DMS153 (cell line): ENCODE data around the gene C4orf51.
A peak's percentile ranks its signal among the peaks of the same experiment; 100 is the strongest.
"Not testable (repeated sequence)": the region's sequence is repeated elsewhere in the genome, so short reads cannot be mapped to it uniquely, and the experiment has no call there.

ENCODE experiments used
- DNase-seq: peaks from one replicate; lab custom pipeline; 2025; lab: John Stamatoyannopoulos, UW

Gene C4orf51

GRCh38 chr4:145679991-145680455, at the start of gene C4orf51:
Gene C4orf51, plus strand, starts transcription at chr4:145680146. Its CDS starts 58 bp downstream, at chr4:145680204.
- peak; percentile 50 for DNase-seq

DNA sequence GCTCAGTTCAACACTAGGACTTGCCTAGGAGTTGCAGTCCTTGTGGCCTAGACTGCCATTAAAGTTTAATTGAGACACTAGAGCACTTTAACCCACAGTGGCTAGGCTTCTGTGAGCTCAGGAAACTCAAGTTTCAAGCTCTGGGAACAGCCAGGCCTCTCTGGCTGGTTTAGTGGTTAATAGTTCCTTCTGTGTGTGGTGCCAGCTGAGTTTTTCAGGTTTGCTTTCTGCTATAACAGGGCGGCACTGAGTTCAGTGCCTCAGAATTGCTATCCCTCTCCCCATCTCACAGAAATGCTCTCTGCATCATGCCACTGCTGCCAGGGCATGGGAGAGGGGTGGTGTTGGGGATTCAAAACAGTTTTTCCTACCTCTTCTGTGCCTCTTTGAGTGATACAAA, 44.8 kb upstream of the C4orf51 start:
- DNase-seq: no peak

- no peak for DNase-seq
These were observed 44.3 kb upstream of the C4orf51 start for GRCh38 chr4:145635630-145636029.

DNA sequence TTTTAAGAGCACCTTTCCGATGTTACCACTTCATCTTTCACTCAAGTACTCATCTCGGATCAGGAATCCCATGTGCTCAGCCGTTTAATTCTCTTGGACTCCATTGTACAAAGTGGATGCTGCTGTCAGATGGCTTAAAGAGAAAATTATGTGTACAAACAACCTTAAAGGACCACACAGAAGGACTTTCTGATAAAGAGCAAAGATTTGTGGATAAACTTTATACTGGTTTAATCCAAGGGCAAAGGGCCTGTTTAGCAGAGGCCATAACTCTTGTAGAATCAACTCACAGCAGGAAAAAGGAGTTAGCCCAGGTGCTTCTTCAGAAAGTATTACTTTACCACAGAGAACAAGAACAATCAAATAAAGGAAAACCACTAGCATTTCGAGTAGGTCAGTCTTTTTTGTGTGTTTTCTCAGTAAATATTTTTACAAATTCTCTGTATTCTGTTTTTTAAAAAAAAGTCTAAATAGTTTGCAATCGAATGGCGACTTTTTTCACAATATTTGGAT, 40.7 kb upstream of the C4orf51 start:
- no peak for DNase-seq

- not testable (repeated sequence) for DNase-seq
These were observed 39.7 kb upstream of the C4orf51 start for GRCh38 chr4:145640236-145640635.

- no peak for DNase-seq
These were observed 36.7 kb upstream of the C4orf51 start for GRCh38 chr4:145643295-145643694.

GRCh38 chr4:145644699-145645098, 35.2 kb upstream of the C4orf51 start:
- no peak for DNase-seq

DNA sequence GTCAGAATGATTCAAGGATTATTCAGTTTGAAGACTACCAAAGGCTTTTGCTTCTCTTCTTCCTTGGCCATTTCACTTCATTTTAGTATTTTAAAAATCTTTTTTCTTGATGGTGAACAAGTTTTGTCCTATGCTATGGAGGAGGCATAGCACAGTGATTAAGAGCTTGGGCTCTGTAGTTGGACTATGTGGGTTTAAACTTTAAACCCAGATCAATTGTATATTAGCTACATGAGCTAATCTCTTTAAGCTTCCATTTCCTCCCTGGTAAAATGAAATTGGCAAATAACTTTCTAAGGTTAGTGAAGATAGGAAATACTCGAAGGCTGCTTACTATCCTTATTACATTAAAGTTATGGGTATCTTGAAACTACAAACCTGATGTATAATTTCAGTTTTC, 23.8 kb upstream of the C4orf51 start:
- DNase-seq: no peak

GRCh38 chr4:145660064-145660463, 19.9 kb upstream of the C4orf51 start:
- DNase-seq: no peak

DNA sequence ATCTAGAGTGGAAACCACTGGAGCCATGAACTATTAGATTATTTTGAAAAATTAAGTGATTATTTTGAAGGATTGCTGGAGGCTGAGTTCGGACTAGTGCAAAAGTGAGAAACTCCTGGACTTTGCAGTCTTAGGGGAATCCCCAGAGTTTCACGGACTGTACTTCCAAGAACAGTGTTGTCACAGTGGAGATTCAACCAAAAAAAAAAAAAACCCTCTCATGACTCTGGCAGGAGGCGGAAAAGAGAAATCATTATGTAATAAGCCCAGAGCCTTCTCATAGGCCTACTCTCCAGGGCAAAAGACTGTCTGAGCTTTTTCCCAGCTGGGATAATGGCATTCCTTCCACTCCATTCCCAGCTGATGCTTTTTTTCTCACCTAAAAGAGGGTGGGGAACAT, 16.8 kb upstream of the C4orf51 start:
- no peak for DNase-seq

GRCh38 chr4:145665773-145666172, 14.2 kb upstream of the C4orf51 start:
- DNase-seq: no peak

GRCh38 chr4:145670422-145670821, 9.5 kb upstream of the C4orf51 start:
- no peak for DNase-seq

GRCh38 chr4:145679520-145679919, 426 bp upstream of the C4orf51 start:
- DNase-seq: peak; percentile 89

DNA sequence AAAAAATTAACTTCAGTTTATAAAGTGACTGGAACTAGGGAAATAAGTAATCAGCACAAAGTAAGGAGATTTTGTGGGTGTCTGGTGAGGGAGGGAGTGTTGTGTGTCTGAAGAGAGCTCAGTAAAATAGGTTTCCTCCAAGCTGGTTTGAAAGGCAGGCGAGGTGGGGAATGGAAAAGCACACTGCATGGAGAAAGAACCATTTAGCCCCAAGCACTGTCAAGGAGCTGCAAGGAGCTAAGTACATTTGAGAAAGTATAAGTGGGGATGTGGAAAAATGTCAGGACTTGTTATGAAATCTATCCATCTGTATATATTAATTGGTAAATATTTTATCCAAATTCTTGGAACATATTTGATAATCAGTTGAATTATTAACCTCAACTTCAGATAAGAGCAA, 956 bp downstream of the C4orf51 start:
- DNase-seq: no peak

DNA sequence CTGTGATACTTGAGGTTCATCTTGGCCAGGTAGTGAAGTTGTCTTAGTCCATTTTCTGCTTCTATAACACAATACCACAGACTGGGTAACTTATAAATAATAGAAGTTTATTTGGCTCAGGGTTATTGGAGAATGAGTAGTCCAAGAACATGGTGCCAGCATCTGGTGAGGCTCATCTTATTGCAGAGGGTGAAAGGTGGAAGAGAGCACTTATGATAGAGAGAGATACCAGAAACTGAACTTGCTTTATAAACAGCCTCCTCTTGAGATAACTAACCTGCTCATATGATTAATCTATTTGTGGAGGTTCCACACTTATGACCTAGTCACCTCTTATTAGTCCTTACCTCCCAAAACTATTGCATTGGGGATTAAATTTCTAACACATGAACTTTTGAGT, 1.6 kb downstream of the C4orf51 start:
- no peak for DNase-seq

DNA sequence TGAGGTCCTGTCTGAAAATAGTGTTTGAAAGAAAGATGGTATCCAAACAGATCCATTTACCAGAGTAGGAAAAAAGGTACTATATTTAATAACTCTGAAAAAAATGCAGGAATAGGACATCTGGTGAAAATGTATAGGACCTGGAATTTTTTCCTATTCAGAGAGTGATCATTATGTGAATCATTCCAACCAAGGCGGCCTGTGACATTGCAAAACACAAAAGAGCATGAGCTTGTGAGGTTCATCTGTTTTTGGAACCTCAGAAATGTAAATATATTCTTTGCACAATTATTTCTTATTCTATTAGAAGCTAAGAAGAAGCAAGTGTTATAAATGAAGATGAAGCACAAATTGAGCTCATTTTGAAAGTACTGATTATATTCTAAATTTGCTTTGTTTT, 2.0 kb downstream of the C4orf51 start:
- DNase-seq: no peak

DNA sequence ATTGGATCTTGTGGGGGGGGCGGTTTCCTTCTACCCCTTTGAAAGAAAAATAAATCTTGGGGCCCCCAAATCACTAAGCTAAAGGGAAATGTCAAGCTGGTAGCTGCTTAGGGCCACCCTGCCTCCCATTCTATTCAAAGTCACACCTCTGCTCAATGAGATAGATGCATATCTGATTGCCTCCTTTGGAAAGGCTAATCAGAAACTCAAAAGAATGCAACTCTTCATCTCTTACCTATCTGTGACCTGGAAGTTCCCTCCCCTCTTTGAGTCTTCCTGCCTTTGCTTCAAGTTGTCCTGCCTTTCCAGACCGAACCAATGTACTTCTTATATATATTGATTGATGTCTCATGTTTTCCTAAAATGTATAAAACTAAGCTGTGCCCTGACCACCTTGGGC, 7.0 kb downstream of the C4orf51 start:
- no peak for DNase-seq

- DNase-seq: no peak
These were observed 10.7 kb downstream of the C4orf51 start for GRCh38 chr4:145690610-145691009.

- DNase-seq: not testable (repeated sequence)
These were observed 11.5 kb downstream of the C4orf51 start for GRCh38 chr4:145691416-145691815.

GRCh38 chr4:145694929-145695328, 15.0 kb downstream of the C4orf51 start:
- peak; percentile 42 for DNase-seq

GRCh38 chr4:145697332-145697731, 17.4 kb downstream of the C4orf51 start:
- no peak for DNase-seq

- DNase-seq: no peak
These were observed 18.6 kb downstream of the C4orf51 start for GRCh38 chr4:145698507-145698906.

DNA sequence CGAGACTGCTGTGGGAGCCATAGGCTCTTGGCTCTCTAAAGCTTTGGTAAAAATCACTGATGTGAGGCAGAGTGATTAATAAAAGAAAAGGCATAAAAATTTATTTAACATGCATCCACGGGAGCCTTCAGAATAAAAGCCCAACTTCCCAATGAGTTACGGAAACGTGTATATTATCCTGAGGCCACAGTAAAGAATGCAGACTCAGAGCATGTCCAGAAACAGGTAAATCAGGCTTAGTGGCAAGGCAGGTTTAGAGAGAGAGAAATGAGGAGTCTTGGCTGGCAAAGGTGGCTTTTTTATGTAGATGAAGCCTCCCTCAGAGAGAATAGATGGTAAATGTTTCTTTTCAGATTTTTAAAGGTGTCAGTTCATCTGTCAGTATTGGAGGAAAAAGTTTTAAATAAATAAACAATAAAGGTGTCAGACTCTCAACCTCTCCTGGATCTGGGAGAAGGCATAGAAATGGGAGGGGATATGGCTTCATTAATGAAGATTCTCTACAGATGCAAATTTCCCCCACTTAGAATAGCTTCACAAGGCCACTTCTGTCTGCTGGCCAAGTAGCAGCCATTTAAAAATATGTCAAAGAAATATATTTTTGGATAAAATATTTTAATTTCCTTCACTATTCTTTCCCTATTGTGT, 24.0 kb downstream of the C4orf51 start:
- DNase-seq: no peak

DNA sequence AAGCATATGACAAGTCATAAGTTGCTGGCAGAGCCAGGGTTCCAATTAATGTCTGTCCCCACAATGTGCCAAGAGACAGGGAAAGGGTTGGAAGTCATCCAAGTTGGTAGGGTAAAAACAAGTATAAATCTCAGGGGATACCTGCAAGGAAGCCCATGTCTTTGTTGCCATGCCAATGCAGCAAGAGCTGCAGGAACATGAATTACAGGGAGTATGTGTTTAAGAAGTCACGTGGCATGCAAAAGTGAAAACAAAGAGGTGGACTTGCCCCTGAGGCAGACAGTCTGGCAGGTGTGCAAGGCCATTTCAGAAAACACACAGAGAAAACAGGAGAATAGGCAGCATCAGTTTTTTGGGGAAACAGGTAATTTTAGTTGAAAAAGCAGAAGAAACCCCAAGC, 29.4 kb downstream of the C4orf51 start:
- DNase-seq: peak; percentile 20
